ENCODE data around the gene TTC31. TPM values are rescaled to one million over a fixed set of nuclear protein-coding genes. Genes with fewer than 3 reads are reported as not detected.
"Not testable (repeated sequence)": the region's sequence is repeated elsewhere in the genome, so short reads cannot be mapped to it uniquely, and the experiment has no call there.

Gene TTC31
- total RNA-seq, 3 donors from 2014 or later = 21.6 to 32.0 (median 27.8) TPM

DNA sequence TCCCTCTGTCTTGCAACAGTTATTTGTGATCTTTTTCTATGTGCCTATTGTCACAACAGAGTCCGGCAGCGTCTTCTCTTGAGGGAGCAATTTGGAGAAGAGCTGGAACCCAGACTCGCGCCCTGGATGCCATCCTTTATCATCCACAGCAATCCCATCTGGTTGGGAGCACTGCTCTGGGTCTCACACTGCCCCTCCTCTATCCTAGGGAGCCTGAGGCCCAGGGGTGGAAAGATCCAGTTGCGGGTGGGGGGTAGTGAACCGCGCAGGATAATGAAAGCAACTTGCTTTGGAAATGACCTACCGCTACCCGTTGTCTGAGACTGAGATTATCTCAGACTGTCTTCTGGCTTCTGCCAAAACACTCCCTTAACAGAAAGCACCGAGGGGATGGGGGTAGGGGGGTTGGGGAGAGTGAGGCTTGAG lies 23.9 kb upstream of the TTC31 start:
- Histone ChIP-seq H3K27me3 (no peaks in the 10 kb centered on the region), H3K4me3 (peak overlapping the region; percentile 69 to 87 (median 71)), H3K9me3 (no peaks in the 10 kb centered on the region), H3K27ac (peak overlapping the region; percentile 90 to 98), H3K4me1 (peaks cover 9 to 18% of the 10 kb centered on the region in 2 donors), H3K36me3 (no peaks in the 10 kb centered on the region)
- no peak for DNase-seq (ENCODE audit: low spot score in 2 of 2)
- intact Hi-C loops (cut with DNase I; ENCODE audit: low total_unique reads) = no loop called here
- TF ChIP-seq CTCF (IDR thresholded peaks at IDR 0.05) (no peak), POLR2AphosphoS5 (IDR thresholded peaks at IDR 0.05) (no peak)

DNA sequence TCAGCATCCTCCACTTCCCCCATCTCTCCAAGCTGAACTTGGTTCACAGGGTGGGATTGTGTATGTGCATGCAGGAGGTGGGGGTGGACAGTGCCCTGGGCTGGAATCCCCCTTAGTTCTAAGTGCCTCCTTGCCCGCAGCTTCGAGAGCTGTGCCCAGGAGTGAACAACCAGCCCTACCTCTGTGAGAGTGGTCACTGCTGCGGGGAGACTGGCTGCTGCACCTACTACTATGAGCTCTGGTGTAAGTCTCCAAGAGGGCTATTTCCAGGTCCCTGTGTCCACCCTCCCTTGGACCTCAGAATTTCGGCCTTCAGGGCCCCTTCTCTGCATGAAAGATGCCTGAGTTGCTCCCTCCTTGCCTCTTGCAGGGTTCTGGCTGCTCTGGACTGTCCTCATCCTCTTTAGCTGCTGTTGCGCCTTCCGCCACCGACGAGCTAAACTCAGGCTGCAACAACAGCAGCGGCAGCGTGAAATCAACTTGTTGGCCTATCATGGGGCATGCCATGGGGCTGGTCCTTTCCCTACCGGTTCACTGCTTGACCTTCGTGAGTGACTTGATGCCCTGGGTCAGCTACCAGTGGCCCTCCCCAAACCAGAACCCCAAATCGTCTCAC lies 23.3 kb upstream of the TTC31 start:
- peaks cover 13 to 24% of the 10 kb centered on the region in 2 donors for H3K4me1 ChIP-seq
- H3K36me3 ChIP-seq; DNase-seq (ENCODE audit: low spot score in 2 of 2); H3K27ac ChIP-seq; H3K9me3 ChIP-seq; H3K27me3 ChIP-seq; intact Hi-C loops (cut with DNase I; ENCODE audit: low total_unique reads): not testable (repeated sequence)
- peak overlapping the region in 2 of 3 donors; percentile 69 to 87 for H3K4me3 ChIP-seq

- DNase-seq (ENCODE audit: low spot score in 2 of 2); H3K36me3 ChIP-seq; H3K9me3 ChIP-seq; intact Hi-C loops (cut with DNase I; ENCODE audit: low total_unique reads); H3K4me3 ChIP-seq; H3K27ac ChIP-seq; H3K27me3 ChIP-seq: not testable (repeated sequence)
- peaks cover 13 to 24% of the 10 kb centered on the region in 2 donors for H3K4me1 ChIP-seq
These were observed 22.7 kb upstream of the TTC31 start for GRCh38 chr2:74460187-74460586.

GRCh38 chr2:74461187-74462053 lies 21.5 kb upstream of the TTC31 start:
- no peaks in the 10 kb centered on the region for H3K36me3 ChIP-seq
- peaks cover 12 to 13% of the 10 kb centered on the region in 2 donors for H3K4me1 ChIP-seq
- DNase-seq (ENCODE audit: low spot score in 2 of 2) = no peak
- intact Hi-C loops (cut with DNase I; ENCODE audit: low total_unique reads) = no loop called here
- H3K9me3 ChIP-seq = no peaks in the 10 kb centered on the region
- TF ChIP-seq CTCF (IDR thresholded peaks at IDR 0.05) = no peak
- TF ChIP-seq POLR2AphosphoS5 (IDR thresholded peaks at IDR 0.05) = no peak
- TF ChIP-seq POLR2A (IDR thresholded peaks at IDR 0.05) = no peak
- no peaks in the 10 kb centered on the region for H3K27me3 ChIP-seq
- no peak overlapping the region for H3K27ac ChIP-seq
- H3K4me3 ChIP-seq = no peak overlapping the region

- Histone ChIP-seq H3K27ac (no peak overlapping the region), H3K4me1 (peaks cover 8 to 9% of the 10 kb centered on the region in 2 donors), H3K9me3 (no peaks in the 10 kb centered on the region), H3K4me3 (no peak overlapping the region), H3K36me3 (no peaks in the 10 kb centered on the region), H3K27me3 (no peaks in the 10 kb centered on the region)
- intact Hi-C loops (cut with DNase I; ENCODE audit: low total_unique reads) = no loop called here
- TF ChIP-seq CTCF (IDR thresholded peaks at IDR 0.05) = no peak
- TF ChIP-seq POLR2AphosphoS5 (IDR thresholded peaks at IDR 0.05) = no peak
- TF ChIP-seq POLR2A (IDR thresholded peaks at IDR 0.05) = no peak
- DNase-seq (ENCODE audit: low spot score in 2 of 2) = no peak
These were observed 20.7 kb upstream of the TTC31 start for GRCh38 chr2:74462054-74462785.

DNA sequence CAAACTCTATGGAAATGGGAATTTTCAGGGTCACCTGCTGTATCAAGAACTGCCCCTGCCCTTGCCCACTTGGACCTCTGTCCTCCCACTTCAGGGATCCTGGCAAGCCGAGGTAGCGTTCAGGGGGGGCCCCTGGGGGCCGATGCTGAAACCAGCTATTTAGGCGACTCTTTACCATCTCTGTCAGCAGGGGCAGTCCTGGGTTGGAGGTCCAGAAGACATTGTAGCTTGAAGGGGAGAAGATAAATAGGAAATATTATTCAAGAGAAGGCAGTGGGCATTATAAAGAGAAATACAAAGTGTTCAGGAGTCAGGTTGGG lies 20.1 kb upstream of the TTC31 start:
- Histone ChIP-seq H3K4me1 (peaks cover 8 to 9% of the 10 kb centered on the region in 2 donors), H3K27me3 (no peaks in the 10 kb centered on the region), H3K27ac (no peak overlapping the region), H3K4me3 (no peak overlapping the region), H3K36me3 (no peaks in the 10 kb centered on the region), H3K9me3 (no peaks in the 10 kb centered on the region)
- no peak for TF ChIP-seq POLR2AphosphoS5 (IDR thresholded peaks at IDR 0.05)
- no peak for TF ChIP-seq POLR2A (IDR thresholded peaks at IDR 0.05)
- TF ChIP-seq CTCF (IDR thresholded peaks at IDR 0.05) = no peak
- no peak for DNase-seq (ENCODE audit: low spot score in 2 of 2)
- intact Hi-C loops (cut with DNase I; ENCODE audit: low total_unique reads) = no loop called here
